Stimulated activated CD8-positive, alpha-beta memory T cell treated with anti-CD3 and anti-CD28 coated beads, Interleukin-12 subunit alpha, Interleukin-12 subunit beta, amount 100 ng/mL, for 24 hours (primary cell): ENCODE data around the gene PLSCR3.

Source experiments
- DNase-seq: peaks from one replicate; pipeline ENCODE4 v3.0.0-alpha.2; 2020; ENCODE audit errors: extremely low read depth

The PLSCR3 gene

DNA sequence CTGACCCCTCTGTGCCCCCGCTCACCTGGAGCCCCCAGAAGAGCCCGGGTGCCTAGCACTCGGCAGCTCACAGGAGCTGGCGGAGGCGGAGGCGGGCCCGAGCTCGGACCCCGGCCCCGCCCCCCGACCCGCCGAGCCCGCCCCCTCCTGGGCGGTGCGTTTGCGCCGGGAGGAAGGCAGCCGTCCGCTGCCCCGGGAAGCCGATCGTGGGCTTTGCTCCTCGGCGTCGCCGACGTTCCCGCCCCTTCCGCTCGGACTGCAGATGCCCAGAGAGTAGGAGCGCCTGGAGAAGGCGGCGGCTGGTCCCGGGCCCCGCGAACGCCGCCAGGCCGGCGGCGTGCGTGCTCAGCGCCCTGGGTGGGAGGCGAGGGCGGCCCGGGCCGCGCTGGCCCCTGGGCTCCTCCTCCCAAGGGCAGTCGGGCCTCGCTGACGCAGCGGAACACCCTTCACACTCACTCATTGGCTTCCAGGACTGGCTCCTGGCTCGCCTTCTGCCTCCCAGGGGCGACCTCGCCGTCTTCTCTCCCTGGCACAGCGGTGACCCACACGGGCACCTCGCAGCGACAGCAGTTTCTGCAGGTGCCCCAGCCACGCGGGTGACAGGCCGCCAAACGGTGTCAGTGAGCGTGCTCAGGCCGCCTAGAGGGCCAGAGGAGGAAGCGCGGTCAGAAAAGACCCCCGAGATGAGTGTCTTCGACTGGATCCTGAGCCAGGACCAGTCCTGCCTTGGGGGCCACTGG, at the start of gene PLSCR3:
TSS of gene PLSCR3 (minus strand) at position 74 of the 740 bp plus-strand sequence. CDS start 415 bp downstream, outside the sequence.
- peak; percentile 61 for DNase-seq

DNA sequence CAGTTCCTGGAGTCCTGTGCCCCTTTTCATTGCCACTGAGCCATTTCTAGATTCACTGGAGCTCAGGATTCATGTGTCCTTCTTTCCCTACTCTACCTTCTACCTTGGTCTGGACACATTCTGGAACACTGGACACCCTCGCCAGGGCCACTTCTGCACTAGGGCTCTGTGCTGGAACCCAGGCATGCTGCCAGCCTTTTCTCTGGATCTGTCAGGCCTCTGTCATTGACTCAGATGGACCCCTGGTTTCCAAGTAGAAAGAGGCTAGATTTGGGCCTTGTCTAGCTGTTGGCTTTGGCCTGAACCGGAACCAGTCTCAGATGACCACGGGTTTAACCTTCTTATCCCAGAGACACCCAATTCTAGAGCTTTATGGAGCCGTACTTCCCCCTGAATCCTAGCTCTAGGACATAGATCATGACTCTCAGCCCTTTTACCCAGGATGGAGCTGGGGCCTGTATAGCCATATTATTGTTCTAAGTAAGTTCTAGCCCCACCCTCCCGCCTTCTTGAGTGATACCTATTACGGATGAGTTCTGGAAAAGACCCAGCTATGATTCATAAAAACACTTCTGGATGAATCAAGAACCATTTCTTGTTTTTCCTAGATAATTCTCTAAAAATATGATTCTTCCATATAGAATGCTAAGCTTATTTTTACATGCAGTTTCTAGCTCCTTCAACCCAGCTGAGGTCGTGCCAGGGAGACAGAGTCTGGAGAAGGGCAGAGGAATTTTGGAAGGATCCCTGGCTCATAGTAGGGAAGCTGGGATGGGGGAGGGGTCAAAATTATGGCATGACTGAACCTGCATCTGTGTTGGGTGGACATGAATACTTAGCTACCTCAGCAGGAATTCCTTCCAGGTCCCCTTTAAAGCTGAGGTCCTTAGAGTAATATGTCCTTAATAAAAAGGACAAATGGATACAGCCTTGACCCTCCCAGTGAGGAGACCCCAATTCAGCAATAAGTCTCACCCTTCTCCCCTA, 49.5 kb upstream of the PLSCR3 start:
- no peak for DNase-seq

DNA sequence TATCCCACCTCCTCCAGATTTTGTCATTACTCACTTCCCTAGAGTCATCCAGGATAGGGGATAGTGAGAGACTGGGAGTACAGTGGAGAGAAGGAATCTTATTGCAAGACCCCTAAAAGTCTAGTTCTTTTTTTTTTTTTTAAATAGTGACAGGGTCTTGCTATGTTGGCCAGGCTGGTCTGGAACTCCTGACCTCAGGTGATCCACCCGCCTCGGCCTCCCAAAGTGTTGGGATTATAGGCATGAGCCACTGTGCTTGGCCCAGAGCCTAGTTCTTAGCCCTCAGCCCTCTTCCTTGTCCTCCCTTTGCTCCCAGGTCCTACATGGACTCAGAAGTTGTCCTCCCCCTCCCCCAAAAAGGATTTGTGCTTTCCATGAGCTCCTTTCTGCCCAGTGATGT, 47.8 kb upstream of the PLSCR3 start:
- DNase-seq = no peak

DNA sequence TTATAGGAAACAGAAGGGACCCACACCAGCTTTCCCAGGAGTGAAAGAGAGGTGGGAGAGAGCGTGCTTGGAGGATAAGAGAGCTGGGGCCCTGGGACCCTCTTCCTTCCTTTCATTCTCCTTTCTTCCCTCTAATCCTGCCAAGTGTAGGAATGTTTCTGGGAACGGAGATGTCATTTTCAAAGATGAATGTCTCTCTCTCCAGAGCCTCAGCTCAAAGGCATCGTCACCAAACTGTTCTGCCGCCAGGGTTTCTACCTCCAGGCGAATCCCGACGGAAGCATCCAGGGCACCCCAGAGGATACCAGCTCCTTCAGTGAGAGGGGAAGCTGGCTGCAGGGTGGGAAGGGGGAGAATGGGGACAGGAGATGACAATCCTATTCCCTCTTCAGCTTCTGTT, 46.9 kb upstream of the PLSCR3 start:
- no peak for DNase-seq

DNA sequence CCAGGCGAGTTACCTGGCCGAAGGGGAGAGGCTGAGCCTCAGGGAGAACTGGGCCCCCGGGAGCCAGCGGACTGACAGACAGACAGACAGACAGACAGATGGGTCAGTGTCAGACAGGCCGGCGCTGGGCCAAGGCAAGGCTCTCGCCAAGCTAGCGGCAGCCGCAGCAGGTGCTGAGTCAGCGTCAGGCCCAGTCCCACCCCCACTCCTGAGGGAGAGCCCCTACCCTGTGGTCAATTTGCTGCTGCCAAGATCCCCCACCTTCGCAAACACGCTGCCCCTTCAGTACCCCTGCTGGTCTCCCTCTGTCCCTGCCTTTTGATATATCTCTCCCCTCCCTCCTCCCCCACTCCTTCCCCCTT, 46.5 kb upstream of the PLSCR3 start:
- DNase-seq = no peak

DNA sequence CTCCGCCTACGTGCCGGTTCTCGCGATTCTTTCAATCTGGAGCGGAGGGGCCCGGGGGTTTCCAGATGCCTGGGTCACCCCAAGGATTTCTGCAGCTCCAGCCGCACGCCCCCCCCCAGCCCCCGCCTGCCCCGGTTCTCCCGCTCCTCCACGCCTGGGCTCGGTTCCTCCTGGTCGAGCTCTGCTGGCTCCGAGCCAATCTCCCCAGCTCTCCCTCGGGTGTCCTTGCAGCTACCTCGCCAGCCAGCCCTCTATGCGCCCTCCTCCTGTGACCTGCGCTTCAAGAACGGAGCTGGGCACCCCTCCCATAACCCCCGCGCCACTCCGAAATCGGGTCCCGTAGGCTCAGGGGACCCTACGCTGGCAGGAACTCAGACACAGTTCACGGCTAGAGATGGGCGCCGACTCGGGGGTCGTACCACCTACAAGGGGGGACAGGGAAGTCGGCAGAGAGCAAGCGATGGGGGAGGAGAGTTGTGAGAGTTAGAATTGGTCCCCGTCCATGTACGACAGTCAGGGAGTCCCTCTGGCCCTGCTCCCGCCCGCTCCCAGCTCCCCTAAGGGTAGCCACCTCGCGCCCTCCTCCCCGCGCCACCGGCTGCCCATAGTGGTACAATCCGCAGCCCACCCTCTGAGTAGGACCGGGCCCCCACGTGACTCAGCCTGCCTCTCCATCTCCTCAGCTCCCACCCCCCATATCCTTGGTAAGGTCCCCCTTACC, 45.9 kb upstream of the PLSCR3 start:
- no peak for DNase-seq

DNA sequence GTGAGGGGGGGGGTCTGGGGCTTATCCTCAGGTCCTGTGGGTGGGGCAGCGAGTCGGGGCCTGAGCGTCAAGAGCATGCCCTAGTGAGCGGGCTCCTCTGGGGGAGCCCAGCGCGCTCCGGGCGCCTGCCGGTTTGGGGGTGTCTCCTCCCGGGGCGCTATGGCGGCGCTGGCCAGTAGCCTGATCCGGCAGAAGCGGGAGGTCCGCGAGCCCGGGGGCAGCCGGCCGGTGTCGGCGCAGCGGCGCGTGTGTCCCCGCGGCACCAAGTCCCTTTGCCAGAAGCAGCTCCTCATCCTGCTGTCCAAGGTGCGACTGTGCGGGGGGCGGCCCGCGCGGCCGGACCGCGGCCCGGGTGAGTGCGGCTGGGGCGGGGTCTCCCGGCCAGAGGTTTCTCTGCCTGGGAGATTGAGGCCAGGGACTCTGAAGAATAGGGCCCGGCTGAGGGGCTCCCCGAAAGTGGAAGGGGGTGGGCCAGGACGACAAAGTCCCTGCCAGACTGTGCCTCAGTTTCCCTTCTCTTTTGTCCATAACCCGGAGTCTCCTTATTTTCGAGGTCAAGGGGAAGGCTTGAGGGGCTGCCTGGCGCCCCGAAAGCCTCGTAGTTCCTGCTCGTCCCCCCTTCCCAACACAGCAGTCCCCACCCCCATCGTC, 45.3 kb upstream of the PLSCR3 start, which contains the start of gene FGF11:
TSS of gene FGF11 (plus strand) at position 51 of the 651 bp plus-strand sequence. CDS start at position 160, 109 bp downstream.
- no peak for DNase-seq

DNA sequence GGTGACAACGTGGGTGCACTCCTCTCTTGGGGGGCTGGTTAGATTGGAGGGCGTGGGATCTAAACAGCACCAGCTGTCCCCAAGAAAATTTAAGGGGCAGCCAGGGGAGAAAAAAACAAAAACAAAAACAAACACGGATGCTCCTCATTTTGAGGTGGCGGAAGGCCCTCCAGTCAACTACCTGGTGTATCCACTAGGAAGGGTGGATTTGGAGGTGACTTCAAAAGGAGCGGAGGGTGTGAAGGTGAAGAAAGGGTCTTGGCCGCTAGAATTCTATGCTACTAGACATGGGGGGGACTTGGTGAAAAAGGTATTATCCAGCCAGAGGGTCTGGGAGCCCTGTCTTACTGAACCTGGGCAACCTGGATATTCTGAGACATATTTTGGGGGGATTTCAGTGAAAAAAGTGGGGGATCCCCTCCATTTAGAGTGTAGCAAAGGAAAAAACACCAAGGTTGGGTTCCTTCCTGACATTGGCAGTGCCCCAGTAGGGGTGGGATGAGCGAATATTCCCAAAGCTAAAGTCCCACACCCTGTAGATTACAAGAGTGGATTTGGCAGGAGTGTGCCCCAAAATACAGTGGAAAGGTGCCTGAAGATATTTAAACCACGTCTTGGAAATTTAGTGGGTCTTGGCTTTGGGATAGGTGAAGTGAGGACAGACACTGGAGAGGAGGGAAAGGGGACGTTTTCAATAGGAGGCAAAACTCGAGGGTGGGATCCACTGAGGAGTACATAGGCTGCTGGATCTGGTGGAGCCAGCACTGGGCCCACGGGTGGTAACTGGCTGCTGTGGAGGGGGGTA, 44.5 kb upstream of the PLSCR3 start:
- no peak for DNase-seq

DNA sequence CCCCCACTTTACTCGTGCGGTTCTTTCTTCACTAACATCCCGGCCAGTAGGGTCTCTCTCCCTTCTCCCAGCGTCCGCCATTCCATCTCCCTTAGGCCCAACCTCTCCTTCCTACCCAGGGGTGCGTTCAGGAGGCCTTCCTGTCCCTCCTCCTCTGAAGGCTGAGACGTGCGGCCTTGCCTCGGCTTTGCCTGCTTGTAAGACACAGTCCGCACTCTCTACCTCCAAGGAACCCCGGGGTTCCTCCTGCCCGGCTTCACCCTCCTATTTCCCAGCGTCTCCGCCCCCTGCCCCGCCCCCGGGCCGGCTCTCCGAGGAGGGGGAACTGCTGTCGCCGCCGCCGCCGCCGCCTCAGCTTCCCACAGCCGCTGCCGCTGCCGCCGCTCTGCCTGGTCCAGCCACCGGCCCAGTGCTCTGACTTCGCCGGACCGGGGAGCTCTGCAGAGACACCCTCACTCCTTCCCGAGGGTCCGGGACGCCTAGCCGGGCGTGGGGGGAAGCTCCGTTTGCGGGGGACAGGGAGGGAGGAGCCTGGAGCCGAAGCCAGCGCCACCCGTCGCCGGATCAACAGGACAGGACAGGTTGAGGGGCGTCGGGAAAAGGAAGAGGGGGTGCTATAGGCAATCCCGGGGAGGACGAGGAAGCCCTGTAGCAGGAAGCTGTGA, 43.8 kb upstream of the PLSCR3 start:
- no peak for DNase-seq

DNA sequence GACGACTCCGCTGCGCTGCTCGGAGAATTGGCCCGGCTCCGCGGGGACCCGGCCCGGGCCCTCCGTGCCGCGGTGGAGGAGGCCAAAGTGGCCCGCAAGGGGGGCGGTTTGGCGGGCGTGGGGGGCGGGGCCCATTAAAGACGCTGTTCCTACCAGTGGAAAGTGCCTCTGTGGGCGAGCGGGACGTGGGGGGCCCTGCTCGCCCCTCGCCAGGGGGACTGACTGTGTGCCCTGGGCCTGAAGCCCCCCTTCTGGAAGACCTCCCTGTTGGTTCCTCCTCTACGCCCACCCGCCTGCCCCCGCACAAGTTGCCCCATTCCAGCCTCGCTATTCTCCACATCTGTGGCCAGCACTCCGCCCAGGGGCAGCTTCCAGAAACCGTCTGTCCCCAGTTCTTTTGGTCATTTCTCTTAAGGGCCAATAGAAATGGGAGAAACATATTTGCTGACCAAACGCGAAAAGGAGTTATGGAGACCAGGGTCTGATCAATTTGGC, 43.1 kb upstream of the PLSCR3 start:
- no peak for DNase-seq

DNA sequence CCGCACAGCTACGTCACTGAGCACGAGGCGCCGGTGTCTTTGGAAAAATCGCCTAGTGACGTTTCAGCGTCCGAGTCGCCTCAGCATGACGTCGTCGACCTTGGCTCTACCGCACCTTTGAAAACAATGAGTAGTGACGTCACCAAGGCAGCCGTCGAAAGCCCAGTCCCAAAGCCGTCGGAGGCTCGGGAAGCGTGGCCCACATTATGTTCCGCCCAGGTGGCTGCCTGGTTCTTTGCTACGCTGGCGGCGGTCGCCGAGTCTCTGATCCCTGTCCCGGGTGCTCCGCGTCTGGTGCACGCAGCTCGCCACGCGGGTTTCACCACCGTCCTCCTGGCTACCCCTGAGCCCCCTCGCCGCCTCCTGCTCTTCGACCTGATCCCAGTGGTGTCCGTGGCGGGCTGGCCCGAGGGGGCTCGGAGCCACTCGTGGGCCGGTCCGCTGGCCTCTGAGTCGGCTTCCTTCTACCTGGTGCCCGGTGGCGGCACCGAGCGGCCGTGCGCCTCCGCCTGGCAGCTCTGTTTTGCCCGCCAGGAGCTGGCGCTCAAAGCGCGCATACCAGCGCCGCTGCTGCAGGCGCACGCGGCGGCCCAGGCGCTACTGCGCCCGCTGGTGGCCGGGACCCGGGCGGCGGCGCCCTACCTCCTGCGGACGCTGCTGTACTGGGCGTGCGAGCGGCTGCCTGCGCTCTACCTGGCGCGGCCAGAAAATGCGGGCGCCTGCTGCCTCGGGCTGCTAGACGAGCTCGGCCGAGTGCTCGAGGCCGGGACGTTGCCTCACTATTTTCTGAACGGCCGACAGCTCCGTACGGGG, 42.4 kb upstream of the PLSCR3 start:
- peak; percentile 53 for DNase-seq

DNA sequence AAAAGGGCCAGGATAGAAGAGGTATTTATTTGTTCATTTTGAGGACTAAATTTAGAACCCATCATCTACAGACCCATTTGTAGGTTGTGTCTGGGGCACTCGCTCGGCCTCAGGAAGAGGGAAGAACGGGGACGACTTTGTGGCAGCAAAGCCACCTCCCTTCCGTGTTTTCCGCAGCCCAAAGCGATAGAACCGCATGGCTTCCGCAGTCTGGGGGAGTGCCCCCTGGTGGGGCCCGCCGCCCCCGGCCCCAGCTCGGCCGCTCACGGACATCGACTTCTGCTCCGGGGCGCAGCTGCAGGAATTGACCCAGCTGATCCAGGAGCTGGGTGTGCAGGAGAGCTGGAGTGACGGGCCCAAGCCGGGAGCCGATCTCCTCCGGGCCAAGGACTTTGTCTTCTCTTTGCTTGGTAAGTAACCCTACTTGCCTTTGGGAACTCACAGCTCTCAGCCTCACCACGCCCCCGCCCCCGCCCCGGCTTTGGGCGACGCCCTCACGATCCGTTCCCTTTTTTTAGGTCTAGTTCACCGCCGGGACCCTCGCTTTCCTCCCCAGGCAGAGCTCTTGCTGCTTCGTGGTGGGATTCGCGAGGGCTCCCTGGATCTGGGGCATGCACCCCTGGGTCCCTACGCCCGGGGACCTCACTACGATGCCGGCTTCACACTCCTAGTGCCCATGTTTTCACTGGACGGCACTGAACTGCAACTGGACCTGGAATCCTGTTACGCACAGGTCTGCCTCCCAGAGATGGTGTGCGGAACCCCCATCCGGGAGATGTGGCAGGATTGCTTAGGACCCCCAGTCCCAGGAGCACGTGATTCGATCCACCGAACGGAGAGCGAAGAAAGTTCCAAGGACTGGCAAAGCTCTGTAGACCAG, 41.6 kb upstream of the PLSCR3 start:
- no peak for DNase-seq

DNA sequence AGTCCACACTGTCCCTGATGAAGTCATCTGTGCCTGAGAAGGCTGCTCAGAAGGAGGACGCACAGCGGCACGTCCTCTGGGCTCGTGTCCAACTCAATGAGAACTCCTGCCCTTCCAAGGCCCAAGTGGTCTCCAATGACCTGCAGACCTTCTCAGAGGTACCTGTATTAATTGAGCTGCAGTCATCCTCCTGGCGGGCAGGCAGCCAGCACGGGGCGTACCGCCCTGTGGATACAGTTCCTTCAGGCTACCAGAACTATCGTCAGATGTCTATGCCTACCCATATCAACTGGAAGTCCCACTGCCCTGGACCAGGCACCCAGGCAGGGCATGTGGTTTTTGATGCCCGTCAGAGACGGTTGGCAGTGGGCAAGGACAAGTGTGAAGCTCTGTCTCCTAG, 38.0 kb upstream of the PLSCR3 start:
- no peak for DNase-seq

DNA sequence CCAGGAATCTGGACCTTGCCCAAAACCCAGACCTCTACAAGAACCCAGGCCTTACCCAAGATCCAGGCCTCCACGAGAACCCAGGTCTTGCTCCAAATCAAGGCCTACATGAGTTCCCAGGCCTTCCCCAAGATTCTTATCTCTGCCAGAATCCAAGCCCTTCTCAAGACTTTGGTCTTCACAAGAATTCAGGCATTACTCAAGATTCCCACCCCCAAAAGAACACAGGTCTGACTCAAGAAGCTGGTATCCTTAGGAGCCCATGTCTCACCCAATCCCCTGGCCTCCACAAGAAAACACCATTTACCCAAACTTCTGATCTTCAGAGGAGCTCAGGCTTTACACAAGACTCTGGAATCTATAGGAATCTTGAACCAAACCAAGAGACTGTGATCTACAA, 36.9 kb upstream of the PLSCR3 start:
- no peak for DNase-seq

DNA sequence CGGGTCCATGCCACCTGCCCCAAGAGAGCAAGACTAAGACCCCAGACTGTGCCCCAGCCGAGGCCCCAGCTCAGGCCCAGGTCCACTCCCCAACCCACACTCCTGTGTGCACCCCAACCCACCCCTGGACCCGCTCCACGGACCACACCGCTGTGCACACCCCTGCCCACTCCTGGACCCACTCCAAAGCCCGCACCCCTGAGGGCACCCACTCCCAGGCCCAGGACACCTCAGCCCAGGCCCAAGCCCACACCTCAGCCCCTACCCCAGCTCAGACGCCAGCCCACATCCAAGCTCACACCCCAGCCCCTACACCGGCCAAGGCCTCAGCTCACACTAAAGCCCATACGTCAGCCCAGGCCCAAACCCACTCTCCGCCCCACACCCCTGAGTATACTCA, 35.4 kb upstream of the PLSCR3 start:
- no peak for DNase-seq

DNA sequence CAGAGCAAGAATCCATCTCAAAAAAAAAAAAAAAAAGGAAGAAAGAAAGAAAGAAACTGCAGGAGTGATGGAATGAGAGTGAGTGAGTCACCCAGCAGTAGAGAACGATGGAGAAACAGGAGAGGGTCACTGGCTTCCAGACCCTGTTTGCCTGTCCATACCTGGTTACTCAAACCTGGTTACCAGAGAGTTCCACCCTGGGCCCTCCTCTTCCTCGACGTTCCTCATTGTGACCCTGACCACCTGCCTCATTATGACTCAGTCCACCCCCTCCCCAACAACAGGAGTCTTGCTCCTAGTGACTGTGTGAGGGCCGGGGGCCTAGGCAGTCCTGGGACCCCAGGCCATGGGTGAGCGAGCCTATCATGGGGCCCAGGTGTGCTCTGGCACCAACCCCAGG, 34.2 kb upstream of the PLSCR3 start, which contains the start of gene SPEM3:
TSS of gene SPEM3 (plus strand) at position 301 of the 400 bp plus-strand sequence. CDS start at position 347, 46 bp downstream.
- DNase-seq = no peak

DNA sequence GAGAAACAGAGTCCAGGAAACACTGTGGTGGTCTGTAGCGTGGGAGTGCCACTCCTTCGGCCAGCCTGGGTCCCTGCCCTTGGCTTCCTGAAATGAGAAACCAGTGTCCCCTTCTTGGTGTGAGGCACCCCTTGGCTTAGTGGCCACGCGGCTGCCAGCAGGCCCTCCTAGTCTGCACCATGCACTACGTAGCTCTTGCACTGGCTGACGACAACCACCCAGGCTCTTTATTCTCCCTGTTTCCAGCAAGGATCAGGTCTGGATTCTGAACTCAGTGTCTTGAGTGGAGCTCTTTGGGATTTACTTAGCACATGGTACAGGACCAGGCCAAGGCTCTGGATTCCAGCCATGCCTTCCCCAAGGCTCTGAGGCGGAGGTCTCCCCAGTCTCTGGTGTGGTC, 33.2 kb upstream of the PLSCR3 start:
- no peak for DNase-seq

DNA sequence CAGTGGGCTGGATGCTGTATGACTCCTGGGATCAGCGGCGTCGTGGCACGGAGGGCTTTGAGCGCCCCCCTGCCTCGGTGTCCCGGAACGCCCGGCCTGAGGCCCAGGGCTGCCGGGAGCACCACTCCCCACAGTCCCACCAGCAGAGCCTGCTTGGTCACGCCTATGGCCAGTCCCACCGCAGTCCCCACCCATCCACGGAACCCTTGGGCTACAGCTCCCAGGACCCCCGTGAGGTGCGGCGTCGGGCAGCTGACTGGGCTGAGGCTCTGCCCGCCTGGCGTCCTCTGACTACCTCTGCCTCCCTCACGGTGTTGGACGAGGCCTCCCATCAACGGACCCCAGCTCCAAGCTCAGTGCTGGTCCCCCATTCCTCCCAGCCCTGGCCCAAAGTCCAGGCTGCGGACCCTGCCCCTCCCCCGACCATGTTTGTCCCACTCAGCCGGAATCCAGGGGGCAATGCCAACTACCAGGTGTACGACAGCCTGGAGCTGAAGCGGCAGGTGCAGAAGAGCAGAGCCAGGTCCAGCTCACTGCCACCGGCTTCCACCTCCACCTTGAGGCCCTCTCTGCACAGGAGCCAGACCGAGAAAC, 32.7 kb upstream of the PLSCR3 start:
- DNase-seq = no peak
